Brain pericyte (primary cell): Measurements from ENCODE around the gene MGAT4A.
"Not testable (repeated sequence)": the region's sequence is repeated elsewhere in the genome, so short reads cannot be mapped to it uniquely, and the experiment has no call there.

Experiments used
- DNase-seq: peaks from one replicate; pipeline ENCODE4 v3.0.0-alpha.2; 2012; ENCODE audit warnings: low read depth, low spot score

The MGAT4A gene

GRCh38 chr2:98702858-98703620 is 27.9 kb downstream of the MGAT4A start:
- no peak for DNase-seq

GRCh38 chr2:98702127-98702802 is 28.7 kb downstream of the MGAT4A start:
- DNase-seq, result no peak

- DNase-seq, result no peak
These were observed 29.7 kb downstream of the MGAT4A start for GRCh38 chr2:98701230-98701629.

GRCh38 chr2:98698896-98699295 is 32.0 kb downstream of the MGAT4A start:
- no peak for DNase-seq

GRCh38 chr2:98697651-98698337 is 33.1 kb downstream of the MGAT4A start:
- DNase-seq, result no peak

- DNase-seq, result no peak
These were observed 34.7 kb downstream of the MGAT4A start for GRCh38 chr2:98696200-98696599.

- DNase-seq, result no peak
These were observed 35.7 kb downstream of the MGAT4A start for GRCh38 chr2:98695255-98695654.

- no peak for DNase-seq
These were observed 37.5 kb downstream of the MGAT4A start for GRCh38 chr2:98693477-98693876.

- DNase-seq, result no peak
These were observed 38.6 kb downstream of the MGAT4A start for GRCh38 chr2:98692090-98693054.

- DNase-seq, result no peak
These were observed 39.6 kb downstream of the MGAT4A start for GRCh38 chr2:98691303-98691702.

- no peak for DNase-seq
These were observed 44.7 kb downstream of the MGAT4A start for GRCh38 chr2:98685930-98686887.

- DNase-seq, result no peak
These were observed 47.2 kb downstream of the MGAT4A start for GRCh38 chr2:98683728-98684127.

- DNase-seq, result no peak
These were observed 54.2 kb downstream of the MGAT4A start for GRCh38 chr2:98676742-98677141.

- no peak for DNase-seq
These were observed 56.5 kb downstream of the MGAT4A start for GRCh38 chr2:98674233-98674964.

- DNase-seq, result no peak
These were observed 61.3 kb downstream of the MGAT4A start for GRCh38 chr2:98669675-98670074.

GRCh38 chr2:98665677-98666076 is 65.3 kb downstream of the MGAT4A start:
- DNase-seq, result no peak

GRCh38 chr2:98664323-98664722 is 66.6 kb downstream of the MGAT4A start:
- DNase-seq, result no peak

- no peak for DNase-seq
These were observed 67.3 kb downstream of the MGAT4A start for GRCh38 chr2:98663511-98664090.

GRCh38 chr2:98659491-98659840 is 71.5 kb downstream of the MGAT4A start:
- DNase-seq, result not testable (repeated sequence)
